ENCODE data around the gene ANO9.

- TF ChIP-seq CTCF (IDR thresholded peaks at IDR 0.05; ENCODE audit: low read depth, low read length), result no peak
- TF ChIP-seq EZH2phosphoT487 (IDR thresholded peaks at IDR 0.05; ENCODE audit: low read depth), result no peak
Observed at GRCh38 chr11:453564-453963, 11.8 kb upstream of the ANO9 start.
